Spleen (tissue), 11 donors: ENCODE results near the gene MSI2. TPM values are rescaled to one million over a fixed set of nuclear protein-coding genes. Genes with fewer than 3 reads are reported as not detected.
A peak's percentile ranks its signal among the peaks of the same experiment; 100 is the strongest.

Experiments
- DNase-seq: peaks from one replicate; pipeline ENCODE4 v3.0.0-alpha.2; 2020
- H3K27ac ChIP-seq, 8 donors: fragments of 200-600 bp; sonication (generic) in 7 of 8; 1 replicate in 4 of 8; 2 replicates in 4 of 8; pipeline versions ENCODE4 v1.5.0 to v1.8.0; 2016 to 2021; ENCODE audit warnings: inconsistent platforms in 4 of 8, mild to moderate bottlenecking in 4 of 8, moderate library complexity in 1 of 8
- H3K27me3 ChIP-seq, 7 donors: fragments of 200-600 bp; sonication (generic) in 6 of 7; replicated peaks in 1 of 7; 1 replicate in 4 of 7; 2 replicates in 3 of 7; pipeline versions ENCODE4 v1.5.0 to v1.8.0; 2016 to 2021; ENCODE audit warnings: inconsistent platforms in 3 of 7, mild to moderate bottlenecking in 1 of 7
- H3K36me3 ChIP-seq, 6 donors: fragments of 200-600 bp; sonication (generic) in 5 of 6; 1 replicate in 4 of 6; 2 replicates in 2 of 6; pipeline versions ENCODE4 v1.5.0 to v1.8.0; 2016 to 2021; ENCODE audit warnings: inconsistent platforms in 2 of 6
- H3K4me1 ChIP-seq, 6 donors: fragments of 200-600 bp; sonication (generic) in 5 of 6; 1 replicate in 3 of 6; 2 replicates in 3 of 6; pipeline versions ENCODE4 v1.5.0 to v1.8.0; 2016 to 2021; ENCODE audit warnings: inconsistent platforms in 3 of 6
- H3K4me3 ChIP-seq, 8 donors: fragments of 200-600 bp; sonication (generic) in 7 of 8; 1 replicate in 4 of 8; 2 replicates in 4 of 8; pipeline versions ENCODE4 v1.5.0 to v1.8.0; 2016 to 2021; ENCODE audit warnings: inconsistent platforms in 4 of 8, mild to moderate bottlenecking in 4 of 8, moderate library complexity in 2 of 8
- H3K9me3 ChIP-seq, 8 donors: fragments of 200-600 bp; sonication (generic) in 7 of 8; 1 replicate in 4 of 8; 2 replicates in 4 of 8; pipeline versions ENCODE4 v1.5.0 to v1.8.0; 2016 to 2021; ENCODE audit warnings: inconsistent platforms in 4 of 8
- CTCF ChIP-seq, 11 experiments: fragments of 200-600 bp in 7 of 11; fragments of 450-650 bp in 4 of 11; sonication (generic) in 4 of 11; IDR thresholded peaks in 8 of 11; conservative IDR thresholded peaks in 3 of 11; 1 replicate in 7 of 11; 2 replicates in 4 of 11; pipeline versions ENCODE4 v1.4.0 to v1.8.0; 2016 to 2021; ENCODE audit warnings: antibody characterized with exemption in 11 of 11, inconsistent platforms in 4 of 11, mild to moderate bottlenecking in 1 of 11
- POLR2A ChIP-seq, 3 donors: fragments of 450-650 bp; IDR thresholded peaks; one replicate each; pipeline ENCODE4 v1.5.1; 2017; ENCODE audit warnings: antibody characterized with exemption in 3 of 3, mild to moderate bottlenecking in 1 of 3
- POLR2AphosphoS5 ChIP-seq, 3 donors: sonication (generic); formaldehyde crosslinking; IDR thresholded peaks; one replicate each; pipeline ENCODE4 v1.5.1; 2017; ENCODE audit warnings: antibody characterized with exemption in 3 of 3
- WGBS, 5 donors: extraction: QIAGEN DNeasy Blood & Tissue Kit in 3 of 5; methylation state at CpG; one replicate each; pipeline versions ENCODE4 v1.1.5 to v1.1.7; 2013 to 2018; 5-methylcytosine and 5-hydroxymethylcytosine counted together
- intact Hi-C: fragments of 100-400 bp; cut with DNase I; formaldehyde crosslinking; loops from one replicate; pipeline ENCODE4 v1.15.0; 2023; ENCODE audit warnings: low total_unique reads
- polyA plus RNA-seq, 3 donors: library from polyadenylated mRNA; stranded (reverse); fragments of 200-250 nt; gene quantifications; one replicate each; pipeline ENCODE4 v1.2.1, GENCODE V29; 2013
- total RNA-seq, 7 donors: library from RNA; depleted of rRNA in 3 of 7; stranded (reverse); fragments of >200 nt in 3 of 7; fragmentation: NEBNext Ultra II Directional in 4 of 7; extraction: Animal tissue kit (Norgen Biotek cat#: 25700) in 4 of 7; gene quantifications; one replicate each; pipeline versions ENCODE4 v1.1.0 to v1.2.1, GENCODE V29; 2016 to 2021
- donor health status: healthy with polysubstance abuse.
- donor health status: DM: no; HTN: no; CAD: no; lungs with moderate emphysema.
- donor health status: DM: no; HTN: no; CAD: no.
- donor health status: Bipolar disorder and iron deficiency.
- donor health status: healthy.
- donor health status: DM: no; HTN: no; CAD: no.
- donor health status: DM: yes; HTN: yes; CAD: no.

MSI2 gene
- total and polyA plus RNA-seq, 10 donors: 9.8 to 131 (median 64.7) TPM

- TF ChIP-seq POLR2AphosphoS5 (IDR thresholded peaks at IDR 0.05) (no peak), CTCF (IDR thresholded peaks at IDR 0.05 in 8 of 11, conservative IDR thresholded peaks at IDR 0.05 in 3 of 11) (no peak), POLR2A (IDR thresholded peaks at IDR 0.05) (no peak)
- no peaks in the 10 kb centered on the region for H3K27me3 ChIP-seq
- intact Hi-C loops: no loop called here
- WGBS, 5 donors: 83 to 94% (median 86%) methylated on average over 3 to 6 of the region's 6 CpGs
- peak; percentile 54 for DNase-seq
- H3K4me1 ChIP-seq: peaks cover 6 to 66% (median 26%) of the 10 kb centered on the region in 6 donors
- no peaks in the 10 kb centered on the region for H3K36me3 ChIP-seq
- H3K4me3 ChIP-seq: no peak overlapping the region
- peak overlapping the region in 6 of 8 donors; percentile 5 to 63 (median 29) for H3K27ac ChIP-seq
- H3K9me3 ChIP-seq: no peaks in the 10 kb centered on the region
Observed at GRCh38 chr17:57666946-57667345, 410.6 kb downstream of the MSI2 start.

DNA sequence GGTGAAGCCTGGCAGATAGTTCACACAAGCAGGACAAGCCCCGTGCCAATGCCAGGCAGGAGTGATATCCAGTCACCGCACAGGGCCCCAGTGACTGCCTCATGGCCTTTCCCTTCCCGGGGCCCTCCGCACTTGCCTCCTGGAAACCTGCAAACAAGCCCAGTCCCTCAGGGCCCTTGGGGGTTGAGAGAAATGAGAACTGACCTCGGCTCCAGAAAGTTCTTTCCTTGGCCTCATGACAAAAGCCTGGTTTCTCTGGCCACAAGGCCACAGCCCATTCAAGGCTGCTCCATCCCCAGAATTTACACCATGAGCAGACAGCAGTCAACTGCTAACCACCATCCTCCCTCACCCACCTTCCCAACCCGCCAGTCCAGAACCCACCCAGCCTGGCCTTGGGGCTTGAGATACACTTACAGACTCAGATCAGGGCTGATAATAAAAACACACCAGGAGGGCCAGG, 411.2 kb downstream of the MSI2 start:
- 81 to 89% (median 89%) methylated on average over 2 to 6 of the region's 6 CpGs for WGBS, 5 donors
- Histone ChIP-seq H3K4me1 (peaks cover 6 to 66% (median 27%) of the 10 kb centered on the region in 6 donors), H3K9me3 (no peaks in the 10 kb centered on the region), H3K4me3 (no peak overlapping the region), H3K36me3 (no peaks in the 10 kb centered on the region), H3K27ac (peak overlapping the region in 1 of 8 donors; percentile 54), H3K27me3 (no peaks in the 10 kb centered on the region)
- peak; percentile 62 for DNase-seq
- intact Hi-C loops: no loop called here
- no peak for TF ChIP-seq POLR2A (IDR thresholded peaks at IDR 0.05)
- TF ChIP-seq POLR2AphosphoS5 (IDR thresholded peaks at IDR 0.05): no peak
- TF ChIP-seq CTCF (IDR thresholded peaks at IDR 0.05 in 8 of 11, conservative IDR thresholded peaks at IDR 0.05 in 3 of 11): no peak

DNA sequence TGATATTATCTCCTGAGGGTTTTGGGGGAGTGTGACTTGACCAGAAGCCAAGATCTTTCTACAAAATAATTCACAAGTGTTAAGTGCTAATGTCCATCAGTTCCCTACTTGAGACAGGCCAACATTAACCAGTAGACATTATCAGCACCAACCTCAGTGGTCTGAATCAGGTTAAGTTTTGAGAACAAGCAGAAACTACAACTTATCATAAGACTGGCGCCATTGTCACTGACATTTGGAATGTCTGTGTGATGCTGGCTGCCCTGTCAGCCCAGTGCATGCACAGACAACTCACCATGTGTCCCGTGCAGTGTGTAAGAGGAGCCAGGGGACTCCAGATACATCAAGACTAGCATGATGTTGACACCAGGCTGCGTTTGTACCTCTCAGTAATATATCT, 412.0 kb downstream of the MSI2 start:
- Histone ChIP-seq H3K36me3 (no peaks in the 10 kb centered on the region), H3K4me3 (no peak overlapping the region), H3K4me1 (peaks cover 4 to 62% (median 22%) of the 10 kb centered on the region in 6 donors), H3K27ac (no peak overlapping the region), H3K9me3 (no peaks in the 10 kb centered on the region), H3K27me3 (no peaks in the 10 kb centered on the region)
- peak; percentile 27 for DNase-seq
- intact Hi-C loops: no loop called here
- WGBS, 5 donors: 93 to 100% (median 95%) methylated on average over 3 of the region's 3 CpGs
- TF ChIP-seq POLR2AphosphoS5 (IDR thresholded peaks at IDR 0.05) (no peak), CTCF (IDR thresholded peaks at IDR 0.05 in 8 of 11, conservative IDR thresholded peaks at IDR 0.05 in 3 of 11) (no peak), POLR2A (IDR thresholded peaks at IDR 0.05) (no peak)

DNA sequence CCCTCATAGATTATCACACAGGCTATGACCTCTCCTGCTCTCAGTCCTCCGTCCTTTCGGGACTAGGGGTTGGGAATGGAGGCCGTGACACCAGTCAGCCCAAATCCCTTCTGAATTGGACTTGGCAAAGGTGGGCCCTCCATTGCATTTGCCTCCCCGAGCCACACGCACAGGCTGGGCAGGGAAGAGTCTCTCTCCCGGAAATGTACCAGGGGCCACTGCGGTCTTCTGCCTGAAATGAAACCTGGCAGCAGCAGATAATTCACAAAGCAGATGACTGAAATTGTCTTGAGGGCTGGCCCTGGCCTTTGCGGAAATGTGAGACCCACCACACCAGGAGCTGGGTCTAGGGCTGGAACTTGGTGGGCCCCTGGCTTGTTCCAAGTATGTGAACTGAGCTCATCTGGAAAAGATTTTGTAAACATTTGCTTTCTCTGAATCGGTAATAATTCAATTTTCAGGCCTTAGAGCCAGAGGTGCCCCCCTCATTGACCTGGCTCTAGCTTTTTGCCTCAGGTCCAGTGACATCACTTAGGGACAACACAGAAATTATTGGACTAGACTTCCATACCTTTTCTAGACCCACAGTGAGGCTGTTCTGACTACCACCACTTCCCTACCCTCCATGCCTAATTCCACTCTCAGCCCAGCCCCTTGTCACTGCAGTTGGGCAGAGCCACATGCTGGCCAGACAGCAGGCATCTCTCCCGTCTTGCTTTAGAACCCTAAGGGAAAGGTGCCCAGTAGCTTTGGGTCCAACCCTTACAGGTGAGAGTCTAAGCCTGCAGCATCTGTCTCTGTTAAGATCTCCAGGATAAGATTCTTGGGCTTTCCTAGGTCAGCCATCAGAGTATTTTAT, 413.6 kb downstream of the MSI2 start:
- H3K36me3 ChIP-seq: peaks cover 0 to 5% (median 2%) of the 10 kb centered on the region in 6 donors
- DNase-seq: peak; percentile 47
- H3K4me3 ChIP-seq: no peak overlapping the region
- no peaks in the 10 kb centered on the region for H3K9me3 ChIP-seq
- intact Hi-C loops: loop anchor here (5.0 kb wide), 2 partner anchors 73 to 428 kb away; no protein-coding TSS in a partner anchor
- H3K4me1 ChIP-seq: peaks cover 4 to 47% (median 21%) of the 10 kb centered on the region in 6 donors
- WGBS, 5 donors: 83 to 94% (median 88%) methylated on average over 10 of the region's 10 CpGs
- H3K27ac ChIP-seq: no peak overlapping the region
- no peak for TF ChIP-seq POLR2AphosphoS5 (IDR thresholded peaks at IDR 0.05)
- TF ChIP-seq CTCF (IDR thresholded peaks at IDR 0.05 in 8 of 11, conservative IDR thresholded peaks at IDR 0.05 in 3 of 11): no peak
- TF ChIP-seq POLR2A (IDR thresholded peaks at IDR 0.05): no peak
- H3K27me3 ChIP-seq: no peaks in the 10 kb centered on the region
